GM12864 (cell line): ENCODE measurements around the gene KLF9.

Experiments
- DNase-seq: peaks from one replicate; pipeline ENCODE4 v3.0.0-alpha.2; 2011; ENCODE audit warnings: low read depth
- H3K4me3 ChIP-seq: 2 replicates; pipeline ENCODE4 v1.5.1; 2011; ENCODE audit warnings: mild to moderate bottlenecking, low read depth, low read length, control low read depth
- TF ChIP-seq, protein P1 (sequence below): IDR thresholded peaks from 2 replicates; pipeline ENCODE4 v1.5.1; 2011; ENCODE audit warnings: low read depth, mild to moderate bottlenecking, moderate library complexity, low read length, control low read depth, inconsistent platforms; ENCODE audit errors: missing control alignments

The KLF9 gene

DNA sequence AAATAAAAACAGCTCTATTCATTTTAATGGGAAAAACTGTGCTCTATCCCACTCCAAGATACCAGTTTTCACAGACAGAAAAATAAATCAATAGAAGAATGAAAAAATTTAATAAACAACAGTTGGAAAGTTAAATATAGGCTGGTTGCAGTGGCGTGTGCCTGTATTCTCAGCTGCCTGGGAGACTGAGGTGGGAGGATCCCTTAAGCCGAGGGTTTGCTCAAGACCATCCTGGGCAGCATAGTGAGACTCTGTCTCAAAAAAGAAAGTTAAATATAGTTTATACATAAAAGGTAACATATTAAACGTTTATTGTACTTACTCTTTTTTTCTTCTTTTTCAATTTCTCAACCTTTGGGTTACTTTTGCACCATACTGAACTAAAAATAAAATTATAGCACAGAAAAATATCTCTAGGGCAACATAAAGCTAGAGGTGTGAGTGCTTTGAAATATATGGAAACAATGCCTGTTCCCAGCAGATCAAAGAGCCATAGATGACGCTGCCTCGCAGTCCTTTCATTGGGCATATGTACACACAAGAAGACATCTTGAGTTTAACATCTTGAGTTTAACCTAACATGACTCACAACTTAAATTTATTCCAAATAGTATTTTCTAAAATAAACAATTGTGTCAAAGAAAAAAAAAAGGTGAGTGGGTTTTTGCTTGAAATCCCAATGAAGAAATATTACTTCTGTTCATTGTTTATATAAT lies 25.7 kb upstream of the KLF9 start:
- DNase-seq, result no peak
- TF ChIP-seq, protein P1, sequence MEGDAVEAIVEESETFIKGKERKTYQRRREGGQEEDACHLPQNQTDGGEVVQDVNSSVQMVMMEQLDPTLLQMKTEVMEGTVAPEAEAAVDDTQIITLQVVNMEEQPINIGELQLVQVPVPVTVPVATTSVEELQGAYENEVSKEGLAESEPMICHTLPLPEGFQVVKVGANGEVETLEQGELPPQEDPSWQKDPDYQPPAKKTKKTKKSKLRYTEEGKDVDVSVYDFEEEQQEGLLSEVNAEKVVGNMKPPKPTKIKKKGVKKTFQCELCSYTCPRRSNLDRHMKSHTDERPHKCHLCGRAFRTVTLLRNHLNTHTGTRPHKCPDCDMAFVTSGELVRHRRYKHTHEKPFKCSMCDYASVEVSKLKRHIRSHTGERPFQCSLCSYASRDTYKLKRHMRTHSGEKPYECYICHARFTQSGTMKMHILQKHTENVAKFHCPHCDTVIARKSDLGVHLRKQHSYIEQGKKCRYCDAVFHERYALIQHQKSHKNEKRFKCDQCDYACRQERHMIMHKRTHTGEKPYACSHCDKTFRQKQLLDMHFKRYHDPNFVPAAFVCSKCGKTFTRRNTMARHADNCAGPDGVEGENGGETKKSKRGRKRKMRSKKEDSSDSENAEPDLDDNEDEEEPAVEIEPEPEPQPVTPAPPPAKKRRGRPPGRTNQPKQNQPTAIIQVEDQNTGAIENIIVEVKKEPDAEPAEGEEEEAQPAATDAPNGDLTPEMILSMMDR, result no peak
- no peak overlapping the region for H3K4me3 ChIP-seq

DNA sequence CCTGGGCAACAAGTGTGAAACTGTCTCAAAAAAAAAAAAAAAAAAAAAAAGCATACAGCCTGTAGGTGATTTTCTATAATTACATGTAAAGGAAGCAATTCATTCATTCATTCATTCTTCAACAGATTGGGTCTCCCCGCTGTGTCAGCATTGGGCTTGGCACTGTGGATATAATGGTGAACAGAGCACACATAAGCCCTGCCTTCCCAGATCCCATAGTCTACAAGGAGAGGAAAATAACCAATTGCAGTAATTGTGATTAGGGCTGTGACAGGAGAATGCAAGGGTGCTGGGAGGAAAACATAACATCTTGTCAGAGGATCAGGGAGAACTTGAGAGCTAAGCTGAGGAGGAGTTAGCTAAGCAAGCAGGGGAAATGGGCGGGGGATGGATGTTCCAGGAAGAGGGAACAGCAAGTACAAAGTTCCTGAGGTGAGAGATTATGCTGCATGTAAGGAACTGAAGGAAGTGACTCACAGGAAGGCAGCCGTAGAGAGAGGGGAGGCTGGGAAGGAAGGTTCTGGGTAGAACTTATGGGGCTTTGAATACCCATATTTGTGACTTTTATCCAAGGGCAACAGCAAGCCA lies 24.0 kb upstream of the KLF9 start:
- no peak for DNase-seq
- H3K4me3 ChIP-seq, result no peak overlapping the region
- TF ChIP-seq, protein P1, result no peak

DNA sequence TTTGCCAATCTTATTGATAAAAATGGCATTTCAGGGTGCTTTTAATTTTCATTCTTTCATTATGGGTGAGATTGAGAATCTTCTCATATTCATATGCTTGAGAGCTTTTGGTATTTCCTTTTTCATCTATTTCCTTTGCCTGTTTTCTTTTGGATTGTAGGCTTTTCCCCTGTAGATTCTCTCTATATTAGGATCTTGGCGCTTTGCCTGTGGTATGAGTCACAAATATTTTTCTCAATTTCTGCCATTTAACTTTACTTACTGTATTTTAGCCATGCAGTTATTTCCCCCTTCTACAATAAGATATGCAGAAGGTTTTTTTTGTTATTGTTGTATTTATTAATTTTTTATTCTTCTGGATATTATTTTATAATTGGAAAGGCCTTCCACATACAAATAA lies 21.5 kb upstream of the KLF9 start:
- no peak for DNase-seq
- TF ChIP-seq, protein P1, result no peak
- no peak overlapping the region for H3K4me3 ChIP-seq

DNA sequence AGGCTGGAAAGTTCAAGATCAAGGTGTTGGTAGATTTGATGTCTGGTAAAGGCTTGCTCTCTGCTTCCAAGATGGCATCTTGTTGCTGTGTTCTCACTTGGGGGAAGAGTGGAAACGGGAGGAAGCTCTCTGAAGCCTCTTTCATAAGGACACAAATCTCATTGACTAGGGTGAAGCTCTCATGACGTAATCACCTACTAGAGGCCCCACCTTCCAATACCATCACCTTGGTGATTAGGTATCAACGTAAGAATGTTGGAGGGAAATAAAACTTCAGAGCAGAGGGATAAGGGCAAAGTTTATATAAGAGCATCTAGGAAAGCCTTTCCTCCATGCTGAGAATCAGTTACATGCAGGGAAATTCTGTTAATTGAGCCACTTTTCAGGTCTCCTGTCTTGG lies 15.4 kb upstream of the KLF9 start:
- no peak for DNase-seq
- TF ChIP-seq, protein P1, result no peak
- H3K4me3 ChIP-seq, result no peak overlapping the region

DNA sequence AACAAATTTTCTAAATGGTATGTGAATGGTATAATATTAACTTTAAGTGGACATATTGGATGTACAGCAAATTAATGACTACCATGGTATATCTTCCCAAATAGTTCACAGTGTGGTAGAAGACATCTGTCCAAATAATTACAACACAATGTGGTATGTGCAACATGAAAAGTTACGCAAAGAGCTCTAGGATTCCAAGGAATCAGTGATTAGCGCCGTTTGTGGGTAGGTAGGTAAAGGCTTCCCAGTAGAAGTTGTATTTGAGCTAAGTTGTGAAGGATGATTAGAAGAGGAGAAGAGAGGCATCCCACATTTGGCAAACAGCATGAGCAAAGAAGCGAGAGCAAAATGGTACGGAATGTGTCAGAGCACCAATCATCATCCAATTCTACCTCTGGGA lies 14.3 kb upstream of the KLF9 start:
- H3K4me3 ChIP-seq, result no peak overlapping the region
- DNase-seq, result no peak
- TF ChIP-seq, protein P1, result no peak

DNA sequence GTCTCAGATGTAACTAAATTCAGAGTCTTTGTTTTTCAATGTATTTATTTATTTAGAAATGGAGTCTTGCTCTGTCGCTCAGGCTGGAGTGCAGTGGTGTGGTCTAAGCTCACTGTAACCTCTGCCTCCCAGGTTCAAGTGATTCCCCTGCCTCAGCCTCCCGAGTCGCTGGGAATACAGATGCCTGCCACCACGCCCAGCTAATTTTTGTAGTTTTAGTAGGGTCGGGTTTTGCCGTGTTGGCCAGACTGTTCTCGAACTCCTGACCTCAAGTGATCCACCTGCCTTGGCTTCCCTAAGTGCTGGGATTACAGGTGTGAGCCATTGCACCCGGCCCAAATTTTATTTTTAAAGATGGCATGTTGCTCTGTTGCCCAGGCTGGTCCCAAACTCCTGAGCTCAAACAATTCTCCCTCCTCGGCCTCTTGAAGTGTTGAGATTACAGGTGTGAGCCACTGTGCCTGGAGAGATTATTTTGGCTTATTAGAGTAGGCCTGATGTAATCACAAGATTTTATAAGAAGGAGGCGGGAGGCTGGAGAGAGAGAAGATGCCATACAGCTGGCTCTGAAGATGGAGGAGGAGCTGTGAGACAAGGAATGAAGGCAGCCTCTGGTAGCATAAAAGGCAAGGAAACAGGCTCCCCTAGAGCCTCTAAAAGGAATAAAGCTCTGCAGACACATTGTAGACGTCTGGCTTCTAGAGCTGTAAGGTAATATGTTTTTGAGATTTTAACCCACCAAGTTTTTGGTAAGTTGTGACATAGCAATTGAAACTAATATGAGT lies 12.9 kb upstream of the KLF9 start:
- no peak overlapping the region for H3K4me3 ChIP-seq
- DNase-seq, result no peak
- TF ChIP-seq, protein P1, result no peak
